Esophagus (tissue), 2 donors: ENCODE data around the gene TRIM38. TPM values are rescaled to one million over a fixed set of nuclear protein-coding genes. Genes with fewer than 3 reads are reported as not detected.
A peak's percentile ranks its signal among the peaks of the same experiment; 100 is the strongest.
"Not testable (repeated sequence)": the region's sequence is repeated elsewhere in the genome, so short reads cannot be mapped to it uniquely, and the experiment has no call there.

Experiments used
- H3K27ac ChIP-seq, 2 donors: one replicate each; pipeline ENCODE4 v1.5.1; 2013; ENCODE audit warnings: low read depth in 2 of 2, mild to moderate bottlenecking in 2 of 2, inconsistent platforms in 1 of 2, low read length in 1 of 2, moderate library complexity in 1 of 2
- H3K27me3 ChIP-seq, 2 donors: one replicate each; pipeline ENCODE4 v1.6.1; 2013; ENCODE audit warnings: low read length in 2 of 2, control low read depth in 1 of 2, mild to moderate bottlenecking in 1 of 2; ENCODE audit not compliant: insufficient read depth in 2 of 2, control insufficient read depth in 1 of 2
- H3K36me3 ChIP-seq, 2 donors: one replicate each; pipeline ENCODE4 v1.6.1; 2013; ENCODE audit warnings: low read length in 1 of 2; ENCODE audit not compliant: control insufficient read depth in 2 of 2, insufficient read depth in 2 of 2
- H3K4me1 ChIP-seq, 2 donors: one replicate each; pipeline ENCODE4 v1.6.1; 2013; ENCODE audit warnings: low read length in 1 of 2; ENCODE audit not compliant: control insufficient read depth in 2 of 2, insufficient read depth in 2 of 2
- H3K4me3 ChIP-seq, 2 donors: one replicate each; pipeline ENCODE4 v1.5.1; 2013; ENCODE audit warnings: low read length in 2 of 2, mild to moderate bottlenecking in 2 of 2, low read depth in 1 of 2, moderate library complexity in 1 of 2
- H3K9me3 ChIP-seq, 2 donors: one replicate each; pipeline ENCODE4 v1.6.1; 2013; ENCODE audit warnings: mild to moderate bottlenecking in 2 of 2, low read depth in 1 of 2, low read length in 1 of 2, moderate library complexity in 1 of 2; ENCODE audit not compliant: control insufficient read depth in 2 of 2, insufficient read depth in 1 of 2
- WGBS, 2 donors: extraction: QIAGEN DNeasy Blood & Tissue Kit; methylation state at CpG; one replicate each; pipeline ENCODE4 v1.1.7; 2013; 5-methylcytosine and 5-hydroxymethylcytosine counted together
- polyA plus RNA-seq, 2 donors: library from polyadenylated mRNA; stranded (reverse); fragments of 200-250 nt; gene quantifications; one replicate each; pipeline ENCODE4 v1.2.3, GENCODE V29; 2013
- donor health status: healthy with polysubstance abuse.
- donor health status: Bipolar disorder and iron deficiency.

Gene TRIM38
- polyA plus RNA-seq, 2 donors, result 4.7 to 5.7 TPM

DNA sequence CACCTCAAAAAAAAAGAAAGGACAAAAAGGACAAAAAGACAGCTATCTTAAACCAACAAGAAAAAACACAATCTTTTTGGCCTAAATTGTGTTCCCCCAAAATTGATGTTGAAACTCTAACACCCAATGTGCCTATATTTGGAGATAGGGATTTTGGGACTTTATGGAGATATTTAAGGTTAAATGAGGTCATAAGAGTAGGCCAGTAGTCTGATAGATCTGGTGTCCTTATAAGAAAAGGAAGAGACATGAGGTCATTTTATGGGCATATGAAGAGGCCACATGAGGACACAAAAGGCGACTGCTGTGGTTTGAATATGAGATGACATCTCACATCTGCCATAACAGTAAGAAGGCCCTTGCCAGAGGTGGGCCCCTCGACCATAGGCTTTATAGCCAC lies 49.5 kb downstream of the TRIM38 start:
- Histone ChIP-seq H3K9me3 (no peaks in the 10 kb centered on the region), H3K27ac (no peak overlapping the region), H3K4me3 (no peak overlapping the region), H3K36me3 (no peaks in the 10 kb centered on the region), H3K27me3 (no peaks in the 10 kb centered on the region), H3K4me1 (peaks cover 0 to 3% of the 10 kb centered on the region in 2 donors)
- 85 to 87% methylated on average over 2 of the region's 2 CpGs for WGBS, 2 donors

DNA sequence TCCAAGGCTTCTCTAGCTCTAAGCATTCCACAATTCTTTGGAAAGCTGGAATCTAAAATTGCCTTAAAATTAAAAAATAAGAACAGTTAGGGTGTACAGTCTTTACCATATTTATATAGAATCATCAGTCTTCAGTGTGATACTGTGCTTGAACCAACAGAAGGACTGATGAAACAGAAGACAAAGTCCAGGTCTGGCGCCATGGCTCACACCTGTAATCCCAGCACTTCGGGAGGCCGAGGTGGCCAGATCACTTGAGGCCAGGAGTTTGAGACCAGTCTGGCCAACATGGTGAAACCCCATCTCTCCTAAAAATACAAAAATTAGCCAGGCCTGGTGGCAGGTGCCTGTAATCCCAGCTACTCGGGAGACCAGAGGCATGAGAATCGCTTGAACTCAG lies 51.8 kb downstream of the TRIM38 start:
- not testable (repeated sequence) for H3K27ac ChIP-seq, H3K27me3 ChIP-seq, H3K36me3 ChIP-seq, H3K9me3 ChIP-seq, H3K4me1 ChIP-seq, H3K4me3 ChIP-seq
- 97% methylated on average over 5 of the region's 5 CpGs for WGBS, 2 donors

GRCh38 chr6:26016245-26016962 lies 53.8 kb downstream of the TRIM38 start:
- 39 to 48% methylated on average over 29 of the region's 29 CpGs for WGBS, 2 donors

DNA sequence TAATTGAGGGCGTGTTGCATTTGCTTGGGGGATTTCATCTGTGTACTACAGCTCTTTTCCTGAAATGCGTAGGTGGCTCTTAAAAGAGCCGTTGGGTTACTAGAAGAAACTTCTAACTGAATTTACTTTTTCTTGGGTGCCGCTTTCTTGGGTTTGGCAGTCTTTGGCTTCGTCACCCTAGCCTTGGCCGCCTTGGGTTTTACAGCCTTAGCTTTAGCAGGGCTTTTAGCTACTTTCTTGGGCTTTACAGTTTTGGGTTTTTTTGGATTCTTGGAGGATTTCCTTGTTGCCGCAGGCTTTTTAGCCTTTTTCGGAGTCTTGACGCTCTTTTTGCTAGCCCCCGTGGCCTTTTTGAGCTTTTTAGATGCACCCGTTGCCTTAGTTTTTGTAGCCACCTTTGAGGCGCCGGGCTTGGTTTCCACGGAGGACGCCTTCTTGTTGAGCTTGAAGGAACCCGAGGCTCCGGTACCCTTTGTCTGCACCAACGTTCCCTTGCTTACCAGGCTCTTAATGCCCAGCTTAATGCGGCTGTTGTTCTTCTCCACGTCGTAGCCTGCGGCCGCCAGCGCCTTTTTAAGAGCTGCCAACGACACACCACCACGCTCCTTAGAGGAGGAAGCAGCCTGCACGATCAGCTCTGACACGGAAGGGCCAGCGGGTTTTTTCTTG lies 54.5 kb downstream of the TRIM38 start:
- Histone ChIP-seq H3K27ac (peak overlapping the region; percentile 77 to 92), H3K36me3 (no peaks in the 10 kb centered on the region), H3K4me1 (peaks cover 0 to 3% of the 10 kb centered on the region in 2 donors), H3K27me3 (no peaks in the 10 kb centered on the region), H3K4me3 (peak overlapping the region; percentile 26 to 48), H3K9me3 (no peaks in the 10 kb centered on the region)
- WGBS, 2 donors, result 17 to 28% methylated on average over 29 of the region's 29 CpGs

More at GRCh38 chr6:26016245-26016962, 53.8 kb downstream of the TRIM38 start:
- Histone ChIP-seq H3K4me3 (peak overlapping the region in 1 of 2 donors; percentile 48), H3K27ac (peak overlapping the region; percentile 77 to 92), H3K36me3 (no peaks in the 10 kb centered on the region), H3K27me3 (no peaks in the 10 kb centered on the region), H3K9me3 (no peaks in the 10 kb centered on the region), H3K4me1 (peaks cover 0 to 3% of the 10 kb centered on the region in 2 donors)

GRCh38 chr6:26017632-26017966 lies 55.0 kb downstream of the TRIM38 start:
- H3K4me3 ChIP-seq, result peak overlapping the region; percentile 26 to 48
- H3K27me3 ChIP-seq, result no peaks in the 10 kb centered on the region
- no peaks in the 10 kb centered on the region for H3K9me3 ChIP-seq
- 8 to 22% methylated on average over 18 of the region's 18 CpGs for WGBS, 2 donors
- H3K27ac ChIP-seq, result peak overlapping the region; percentile 77 to 92
- no peaks in the 10 kb centered on the region for H3K36me3 ChIP-seq
- H3K4me1 ChIP-seq, result peaks cover 0 to 3% of the 10 kb centered on the region in 2 donors

DNA sequence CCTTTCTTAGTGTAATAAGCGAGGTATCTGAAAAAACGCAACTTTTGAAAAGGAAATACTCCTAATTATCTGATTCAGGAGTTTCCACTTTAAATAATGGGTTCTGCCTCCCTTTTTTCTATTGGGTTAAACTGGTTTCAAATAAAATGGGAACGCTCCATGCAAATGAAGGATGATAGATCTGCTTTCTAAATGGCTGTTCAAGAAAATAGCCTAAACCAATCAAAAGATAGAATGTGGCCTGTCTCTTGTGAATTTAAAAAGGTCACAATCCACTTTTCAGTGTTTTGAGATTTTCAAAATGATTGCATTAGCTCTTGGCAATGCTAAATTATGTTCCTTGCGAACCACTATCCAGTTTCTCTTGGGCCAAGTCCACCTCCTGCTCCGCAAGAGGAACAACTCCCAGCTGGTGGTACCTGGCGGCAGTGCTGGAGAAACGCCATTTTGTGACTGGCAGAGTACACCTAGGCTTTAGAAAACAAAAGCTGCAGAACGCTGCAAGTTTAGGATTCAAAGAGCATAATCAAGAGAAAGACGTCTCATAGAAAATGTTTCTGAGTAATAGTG lies 56.7 kb downstream of the TRIM38 start:
- 50 to 60% methylated on average over 9 of the region's 9 CpGs for WGBS, 2 donors
- Histone ChIP-seq H3K27ac (peak overlapping the region in 1 of 2 donors; percentile 24), H3K4me3 (peak overlapping the region in 1 of 2 donors; percentile 64)

DNA sequence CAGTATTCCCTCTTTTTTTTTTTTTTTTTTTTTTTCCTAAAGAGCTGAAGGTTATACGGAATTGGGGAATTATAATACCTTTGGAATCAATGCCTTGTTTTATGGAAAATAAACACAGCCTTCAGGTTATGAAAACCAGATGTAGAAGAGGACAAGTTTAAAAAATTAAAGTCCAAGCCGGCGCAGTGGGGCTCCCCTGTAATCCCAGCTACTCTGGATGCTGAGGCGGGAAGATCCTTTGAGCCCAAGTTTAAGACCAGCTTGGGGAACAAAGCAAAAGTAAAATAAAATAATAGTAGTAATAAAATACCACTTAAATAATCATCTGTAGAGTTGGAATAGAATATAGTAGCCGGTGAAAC lies 57.3 kb downstream of the TRIM38 start:
- Histone ChIP-seq H3K36me3 (no peaks in the 10 kb centered on the region), H3K9me3 (no peaks in the 10 kb centered on the region), H3K27me3 (no peaks in the 10 kb centered on the region), H3K27ac (peak overlapping the region; percentile 66 to 87), H3K4me3 (peak overlapping the region in 1 of 2 donors; percentile 64), H3K4me1 (peaks cover 0 to 3% of the 10 kb centered on the region in 2 donors)
- whole genome bisulfite sequencing, 2 donors, result 27 to 28% methylated on average over 5 of the region's 5 CpGs

More for the DNA sequence above, 56.7 kb downstream of the TRIM38 start:
- Histone ChIP-seq H3K27me3 (no peaks in the 10 kb centered on the region), H3K9me3 (no peaks in the 10 kb centered on the region), H3K4me1 (peaks cover 0 to 3% of the 10 kb centered on the region in 2 donors), H3K36me3 (no peaks in the 10 kb centered on the region)

DNA sequence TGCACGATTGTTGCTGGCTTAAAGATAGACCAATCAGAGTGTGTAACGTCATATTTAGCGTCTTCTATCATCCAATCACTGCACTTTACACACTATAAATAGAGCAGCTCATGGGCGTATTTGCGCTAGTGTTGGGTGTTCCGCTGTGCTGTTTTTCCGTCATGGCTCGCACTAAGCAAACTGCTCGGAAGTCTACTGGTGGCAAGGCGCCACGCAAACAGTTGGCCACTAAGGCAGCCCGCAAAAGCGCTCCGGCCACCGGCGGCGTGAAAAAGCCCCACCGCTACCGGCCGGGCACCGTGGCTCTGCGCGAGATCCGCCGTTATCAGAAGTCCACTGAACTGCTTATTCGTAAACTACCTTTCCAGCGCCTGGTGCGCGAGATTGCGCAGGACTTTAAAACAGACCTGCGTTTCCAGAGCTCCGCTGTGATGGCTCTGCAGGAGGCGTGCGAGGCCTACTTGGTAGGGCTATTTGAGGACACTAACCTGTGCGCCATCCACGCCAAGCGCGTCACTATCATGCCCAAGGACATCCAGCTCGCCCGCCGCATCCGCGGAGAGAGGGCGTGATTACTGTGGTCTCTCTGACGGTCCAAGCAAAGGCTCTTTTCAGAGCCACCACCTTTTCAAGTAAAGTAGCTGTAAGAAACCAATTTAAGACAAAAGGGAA lies 57.9 kb downstream of the TRIM38 start:
- Histone ChIP-seq H3K4me3 (peak overlapping the region; percentile 49 to 64), H3K9me3 (no peaks in the 10 kb centered on the region), H3K4me1 (peaks cover 0 to 3% of the 10 kb centered on the region in 2 donors), H3K27me3 (no peaks in the 10 kb centered on the region), H3K27ac (peak overlapping the region; percentile 92 to 100), H3K36me3 (no peaks in the 10 kb centered on the region)
- 0% methylated on average over 45 of the region's 45 CpGs for WGBS, 2 donors

DNA sequence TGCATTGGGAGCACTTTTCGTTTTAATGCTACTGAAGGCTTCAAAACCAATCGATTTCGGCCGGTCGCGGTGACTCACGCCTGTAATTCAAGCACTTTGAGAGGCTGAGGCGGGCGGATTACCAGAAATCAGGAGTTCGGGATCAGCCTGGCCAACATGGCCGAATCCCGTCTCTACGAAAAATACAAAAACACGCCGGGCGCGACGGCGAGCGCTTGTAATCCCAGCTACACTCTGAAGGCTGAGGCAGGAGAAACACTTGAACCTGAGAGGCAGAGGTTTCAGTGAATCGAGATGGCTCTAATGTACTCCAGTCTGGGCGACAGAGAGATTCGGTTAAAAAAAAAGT lies 58.4 kb downstream of the TRIM38 start:
- 0% methylated on average over 23 of the region's 23 CpGs for WGBS, 2 donors
- no peaks in the 10 kb centered on the region for H3K9me3 ChIP-seq
- no peaks in the 10 kb centered on the region for H3K36me3 ChIP-seq
- peaks cover 0 to 3% of the 10 kb centered on the region in 2 donors for H3K4me1 ChIP-seq
- no peaks in the 10 kb centered on the region for H3K27me3 ChIP-seq
- H3K27ac ChIP-seq, result peak overlapping the region; percentile 92 to 100
- peak overlapping the region; percentile 49 to 64 for H3K4me3 ChIP-seq
